HepG2 (cell line): Measurements from ENCODE around the gene KLF16. TPM values are rescaled to one million over a fixed set of nuclear protein-coding genes. Genes with fewer than 3 reads are reported as not detected.

Source experiments
- ATRX ChIP-seq: sonication (generic); formaldehyde crosslinking; IDR thresholded peaks from 2 replicates; pipeline ENCODE4 v1.4.0; 2020; ENCODE audit warnings: missing genetic modification reagents, borderline replicate concordance
- EP300 ChIP-seq, 3 experiments: sonication (generic) in 1 of 3; formaldehyde crosslinking in 1 of 3; IDR thresholded peaks; 2 replicates each; pipeline versions ENCODE4 v1.5.1 to v1.6.1; 2011 to 2020; ENCODE audit warnings: low read depth in 2 of 3, low read length in 2 of 3, borderline replicate concordance in 1 of 3, improper control_type of control experiment in 1 of 3, mild to moderate bottlenecking in 1 of 3, missing genetic modification reagents in 1 of 3, moderate library complexity in 1 of 3
- FOXP1 ChIP-seq, 2 experiments: fragments of 450-650 bp in 1 of 2; IDR thresholded peaks; 2 replicates each; pipeline ENCODE4 v1.6.1; 2017 to 2018; ENCODE audit warnings: antibody characterized with exemption in 1 of 2
- GATAD2A ChIP-seq: IDR thresholded peaks from 2 replicates; pipeline ENCODE4 v1.6.1; 2016
- KAT2B ChIP-seq: fragments of 150-350 bp; IDR thresholded peaks from 2 replicates; pipeline ENCODE4 v1.6.1; 2014; ENCODE audit warnings: low read depth, low read length, borderline replicate concordance
- MAFF ChIP-seq: IDR thresholded peaks from 2 replicates; pipeline ENCODE4 v1.6.1; 2011; ENCODE audit warnings: low read depth, low read length, improper control_type of control experiment
- MBD4 ChIP-seq: IDR thresholded peaks from 2 replicates; pipeline ENCODE4 v1.6.1; 2012; ENCODE audit warnings: low read length, inconsistent platforms, borderline replicate concordance
- PITX1 ChIP-seq: sonication (generic); formaldehyde crosslinking; IDR thresholded peaks from 2 replicates; pipeline ENCODE4 v1.5.1; 2020; ENCODE audit warnings: mild to moderate bottlenecking, missing genetic modification reagents
- POLR2A ChIP-seq, 2 experiments: IDR thresholded peaks; 2 replicates each; pipeline ENCODE4 v1.6.1; 2011; ENCODE audit warnings: low read depth in 2 of 2, low read length in 2 of 2, mild to moderate bottlenecking in 1 of 2, moderate library complexity in 1 of 2; ENCODE audit not compliant: insufficient read depth in 1 of 2
- RAD21 ChIP-seq: fragments of 450-650 bp; formaldehyde crosslinking; IDR thresholded peaks from 2 replicates; pipeline ENCODE4 v1.5.0; 2020; ENCODE audit warnings: mild to moderate bottlenecking
- SNAPC2 ChIP-seq: sonication (generic); formaldehyde crosslinking; IDR thresholded peaks from 2 replicates; pipeline ENCODE4 v1.8.1; 2022; ENCODE audit warnings: mild to moderate bottlenecking, missing genetic modification reagents
- U2AF2 ChIP-seq: fragments of 200-400 bp; formaldehyde crosslinking; IDR thresholded peaks from 2 replicates; pipeline ENCODE4 v1.6.1; 2017; ENCODE audit warnings: low read depth, mild to moderate bottlenecking, low read length
- ZBTB7A ChIP-seq: sonication (generic); formaldehyde crosslinking; IDR thresholded peaks from 2 replicates; pipeline ENCODE4 v1.8.0; 2022; ENCODE audit warnings: mild to moderate bottlenecking, missing genetic modification reagents
- ZFP1 ChIP-seq: IDR thresholded peaks from 2 replicates; pipeline ENCODE4 v1.6.1; 2016
- ZNF556 ChIP-seq: sonication (generic); formaldehyde crosslinking; IDR thresholded peaks from 2 replicates; pipeline ENCODE4 v1.4.0; 2020; ENCODE audit warnings: mild to moderate bottlenecking, missing genetic modification reagents, borderline replicate concordance
- ZNF780A ChIP-seq: sonication (generic); formaldehyde crosslinking; IDR thresholded peaks from 2 replicates; pipeline ENCODE4 v1.8.0; 2022; ENCODE audit warnings: mild to moderate bottlenecking, missing genetic modification reagents, moderate library complexity
- ZNF891 ChIP-seq: sonication (generic); formaldehyde crosslinking; IDR thresholded peaks from 2 replicates; pipeline ENCODE4 v1.5.0; 2020; ENCODE audit warnings: mild to moderate bottlenecking, missing genetic modification reagents
- polyA plus RNA-seq, 8 experiments: library from polyadenylated mRNA; depleted of rRNA in 3 of 8; stranded (reverse) in 7 of 8; unstranded in 1 of 8; fragments of >200 nt; fragmentation: Illumina TruSeq in 4 of 8; extraction: Trizol in 4 of 8; gene quantifications; 2 replicates each; pipeline versions ENCODE4 v1.2.1 to v1.2.3, GENCODE V29; 2011 to 2016; ENCODE audit warnings: low read depth in 4 of 8, missing spikeins in 1 of 8, mixed read lengths in 1 of 8; ENCODE audit not compliant: insufficient read depth in 1 of 8
- total RNA-seq, 5 experiments: library from RNA; depleted of rRNA; stranded (reverse); fragments of >200 nt; fragmentation: Illumina TruSeq; extraction: Trizol; gene quantifications; 2 replicates each; pipeline ENCODE4 v1.2.3, GENCODE V29; 2016; ENCODE audit warnings: low read depth in 1 of 5
- TF ChIP-seq, protein P1 (sequence below): sonication (generic); formaldehyde crosslinking; conservative IDR thresholded peaks from 2 replicates; pipeline ENCODE4 v1.5.0; 2020; ENCODE audit warnings: missing genetic modification reagents
- TF ChIP-seq, protein P2 (sequence below): sonication (generic); formaldehyde crosslinking; IDR thresholded peaks from 2 replicates; pipeline ENCODE4 v1.4.0; 2020; ENCODE audit warnings: missing genetic modification reagents, mild to moderate bottlenecking, borderline replicate concordance
- TF ChIP-seq, protein P3 (sequence below): sonication (generic); formaldehyde crosslinking; IDR thresholded peaks from 2 replicates; pipeline ENCODE4 v1.5.1; 2020; ENCODE audit warnings: missing genetic modification reagents, mild to moderate bottlenecking, borderline replicate concordance
- TF ChIP-seq, protein P4 (sequence below): sonication (generic); formaldehyde crosslinking; IDR thresholded peaks from 2 replicates; pipeline ENCODE4 v1.4.0; 2020; ENCODE audit warnings: missing genetic modification reagents, borderline replicate concordance

KLF16 gene
- total and polyA plus RNA-seq, 2 of the 13 experiments (the other 11 are each of a cell fraction or from before 2014, with no cell fraction given): 3.5 to 6.7 TPM

DNA sequence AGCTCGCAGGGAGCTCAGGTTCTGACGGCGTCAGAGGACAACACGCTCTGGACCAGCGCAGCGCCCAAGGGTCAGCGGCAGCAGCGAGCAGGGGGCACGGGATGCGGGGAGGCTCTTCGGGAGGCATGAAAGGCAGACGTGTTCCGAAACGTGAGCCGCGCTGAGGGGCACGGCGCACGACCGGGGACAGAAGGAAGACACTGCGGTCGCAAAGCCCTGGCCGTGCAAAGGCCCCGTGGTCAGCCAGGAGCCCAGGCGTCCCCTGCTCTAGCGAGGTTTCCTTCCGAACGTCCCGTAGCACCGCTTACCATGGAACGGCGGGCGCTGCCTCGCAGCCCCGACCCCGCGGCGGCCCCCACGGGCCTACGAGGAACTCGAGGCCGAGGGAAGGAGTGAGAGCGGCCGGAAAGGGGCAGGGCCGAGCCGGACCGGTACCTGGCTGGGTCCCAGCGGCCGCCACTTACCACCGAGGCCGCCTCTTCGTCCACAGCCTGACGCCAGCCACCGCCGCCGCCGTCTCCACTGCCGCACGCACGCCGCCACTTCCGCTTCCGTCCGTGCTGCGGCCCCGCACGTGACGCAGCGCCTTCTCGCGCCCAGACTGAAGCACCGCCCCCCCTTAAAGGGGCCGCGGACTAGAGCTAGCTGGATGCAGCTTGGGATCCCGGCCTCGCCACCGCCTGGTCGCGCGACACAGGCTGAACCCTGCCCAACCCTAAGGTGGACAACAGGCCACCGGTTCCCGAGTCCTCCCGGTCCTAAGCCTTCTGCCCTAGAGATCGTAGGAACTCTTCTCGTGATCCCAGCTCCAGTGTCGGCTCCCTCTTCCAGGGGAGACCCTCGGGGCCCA, 12.5 kb upstream of the KLF16 start (continued):
- TF ChIP-seq ATRX (CRISPR knock-in tag) (no peak), SNAPC2 (CRISPR knock-in tag) (no peak), ZNF780A (CRISPR knock-in tag) (peak; percentile 55; the same call in 1 of the 2 replicates), EP300 (IDR thresholded peaks at IDR 0.05; ENCODE audit: low read depth in 2 of 2, low read length in 2 of 2) (no peak), EP300 (CRISPR knock-in tag; IDR thresholded peaks at IDR 0.05; ENCODE audit: borderline replicate concordance) (no peak), FOXP1 (IDR thresholded peaks at IDR 0.05) (no peak), FOXP1 (CRISPR knock-in tag; IDR thresholded peaks at IDR 0.05) (no peak), RAD21 (peak; percentile 45), PITX1 (CRISPR knock-in tag) (peak; percentile 32; the same call in 1 of the 2 replicates), ZNF891 (CRISPR knock-in tag) (0 out of 2 replicates have a peak, but pooled peaks have one; percentile 68), ZNF556 (peak; percentile 67; the same call in 1 of the 2 replicates), U2AF2 (no peak), MBD4 (no peak), MAFF (no peak), ZBTB7A (CRISPR knock-in tag) (peak; percentile 66; the same call in 1 of the 2 replicates), GATAD2A (no peak; the same call in none of the 2 replicates), POLR2A (IDR thresholded peaks at IDR 0.05; ENCODE audit: insufficient read depth in 1 of 2, low read depth in 2 of 2, low read length in 2 of 2) (peak; percentile 77 to 94), KAT2B (no peak), ZFP1 (CRISPR knock-in tag) (no peak)
- TF ChIP-seq, protein P1, sequence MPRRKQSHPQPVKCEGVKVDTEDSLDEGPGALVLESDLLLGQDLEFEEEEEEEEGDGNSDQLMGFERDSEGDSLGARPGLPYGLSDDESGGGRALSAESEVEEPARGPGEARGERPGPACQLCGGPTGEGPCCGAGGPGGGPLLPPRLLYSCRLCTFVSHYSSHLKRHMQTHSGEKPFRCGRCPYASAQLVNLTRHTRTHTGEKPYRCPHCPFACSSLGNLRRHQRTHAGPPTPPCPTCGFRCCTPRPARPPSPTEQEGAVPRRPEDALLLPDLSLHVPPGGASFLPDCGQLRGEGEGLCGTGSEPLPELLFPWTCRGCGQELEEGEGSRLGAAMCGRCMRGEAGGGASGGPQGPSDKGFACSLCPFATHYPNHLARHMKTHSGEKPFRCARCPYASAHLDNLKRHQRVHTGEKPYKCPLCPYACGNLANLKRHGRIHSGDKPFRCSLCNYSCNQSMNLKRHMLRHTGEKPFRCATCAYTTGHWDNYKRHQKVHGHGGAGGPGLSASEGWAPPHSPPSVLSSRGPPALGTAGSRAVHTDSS: no peak
- TF ChIP-seq, protein P2, sequence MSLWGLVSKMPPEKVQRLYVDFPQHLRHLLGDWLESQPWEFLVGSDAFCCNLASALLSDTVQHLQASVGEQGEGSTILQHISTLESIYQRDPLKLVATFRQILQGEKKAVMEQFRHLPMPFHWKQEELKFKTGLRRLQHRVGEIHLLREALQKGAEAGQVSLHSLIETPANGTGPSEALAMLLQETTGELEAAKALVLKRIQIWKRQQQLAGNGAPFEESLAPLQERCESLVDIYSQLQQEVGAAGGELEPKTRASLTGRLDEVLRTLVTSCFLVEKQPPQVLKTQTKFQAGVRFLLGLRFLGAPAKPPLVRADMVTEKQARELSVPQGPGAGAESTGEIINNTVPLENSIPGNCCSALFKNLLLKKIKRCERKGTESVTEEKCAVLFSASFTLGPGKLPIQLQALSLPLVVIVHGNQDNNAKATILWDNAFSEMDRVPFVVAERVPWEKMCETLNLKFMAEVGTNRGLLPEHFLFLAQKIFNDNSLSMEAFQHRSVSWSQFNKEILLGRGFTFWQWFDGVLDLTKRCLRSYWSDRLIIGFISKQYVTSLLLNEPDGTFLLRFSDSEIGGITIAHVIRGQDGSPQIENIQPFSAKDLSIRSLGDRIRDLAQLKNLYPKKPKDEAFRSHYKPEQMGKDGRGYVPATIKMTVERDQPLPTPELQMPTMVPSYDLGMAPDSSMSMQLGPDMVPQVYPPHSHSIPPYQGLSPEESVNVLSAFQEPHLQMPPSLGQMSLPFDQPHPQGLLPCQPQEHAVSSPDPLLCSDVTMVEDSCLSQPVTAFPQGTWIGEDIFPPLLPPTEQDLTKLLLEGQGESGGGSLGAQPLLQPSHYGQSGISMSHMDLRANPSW (CRISPR knock-in tag): no peak
- TF ChIP-seq, protein P3, sequence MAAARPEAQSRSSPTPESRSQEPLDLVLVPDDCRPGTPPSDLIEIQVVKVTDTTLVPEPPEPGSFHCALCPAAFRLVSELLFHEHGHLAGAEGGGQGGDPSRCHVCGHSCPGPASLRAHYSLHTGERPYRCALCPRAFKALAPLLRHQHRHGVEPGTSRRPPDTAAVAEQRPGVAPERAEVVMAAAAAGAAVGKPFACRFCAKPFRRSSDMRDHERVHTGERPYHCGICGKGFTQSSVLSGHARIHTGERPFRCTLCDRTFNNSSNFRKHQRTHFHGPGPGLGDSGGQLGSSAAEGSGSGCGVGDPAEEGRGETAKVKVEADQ (CRISPR knock-in tag): peak; percentile 90
- TF ChIP-seq, protein P4, sequence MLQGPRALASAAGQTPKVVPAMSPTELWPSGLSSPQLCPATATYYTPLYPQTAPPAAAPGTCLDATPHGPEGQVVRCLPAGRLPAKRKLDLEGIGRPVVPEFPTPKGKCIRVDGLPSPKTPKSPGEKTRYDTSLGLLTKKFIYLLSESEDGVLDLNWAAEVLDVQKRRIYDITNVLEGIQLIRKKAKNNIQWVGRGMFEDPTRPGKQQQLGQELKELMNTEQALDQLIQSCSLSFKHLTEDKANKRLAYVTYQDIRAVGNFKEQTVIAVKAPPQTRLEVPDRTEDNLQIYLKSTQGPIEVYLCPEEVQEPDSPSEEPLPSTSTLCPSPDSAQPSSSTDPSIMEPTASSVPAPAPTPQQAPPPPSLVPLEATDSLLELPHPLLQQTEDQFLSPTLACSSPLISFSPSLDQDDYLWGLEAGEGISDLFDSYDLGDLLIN (CRISPR knock-in tag): 0 out of 2 replicates have a peak, but pooled peaks have one; percentile 79
